ENCODE results near the gene TNFRSF14.
A peak's percentile ranks its signal among the peaks of the same experiment; 100 is the strongest.

The TNFRSF14 gene

DNA sequence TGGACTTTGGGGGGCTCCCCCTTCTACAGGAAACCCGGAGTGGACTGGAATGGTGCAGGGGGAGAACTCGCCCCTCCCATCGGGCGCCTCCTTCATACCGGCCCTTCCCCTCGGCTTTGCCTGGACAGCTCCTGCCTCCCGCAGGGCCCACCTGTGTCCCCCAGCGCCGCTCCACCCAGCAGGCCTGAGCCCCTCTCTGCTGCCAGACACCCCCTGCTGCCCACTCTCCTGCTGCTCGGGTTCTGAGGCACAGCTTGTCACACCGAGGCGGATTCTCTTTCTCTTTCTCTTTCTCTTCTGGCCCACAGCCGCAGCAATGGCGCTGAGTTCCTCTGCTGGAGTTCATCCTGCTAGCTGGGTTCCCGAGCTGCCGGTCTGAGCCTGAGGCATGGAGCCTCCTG, at the start of gene TNFRSF14:
TNFRSF14 (plus strand) TSS at position 95 of the 401 bp plus-strand sequence; CDS start at position 389, 294 bp downstream.
- Histone ChIP-seq H3K4me1 (ENCODE audit: control insufficient read depth in 1 of 2, insufficient read depth in 2 of 2, low read length in 2 of 2) (peaks cover 0 to 31% of the 10 kb centered on the region in 2 donors), H3K27me3 (ENCODE audit: low read depth, low read length) (no peaks in the 10 kb centered on the region), H3K36me3 (ENCODE audit: control insufficient read depth in 1 of 2, insufficient read depth in 2 of 2, low read length in 2 of 2) (peaks cover 4 to 25% of the 10 kb centered on the region in 2 donors), H3K27ac (ENCODE audit: low read length) (peak within 1 kb of the TSS; percentile 97), H3K9me3 (ENCODE audit: control insufficient read depth in 1 of 2, low read length in 2 of 2) (no peaks in the 10 kb centered on the region), H3K4me3 (ENCODE audit: low read depth in 1 of 2, low read length in 2 of 2) (peak within 1 kb of the TSS; percentile 86)

DNA sequence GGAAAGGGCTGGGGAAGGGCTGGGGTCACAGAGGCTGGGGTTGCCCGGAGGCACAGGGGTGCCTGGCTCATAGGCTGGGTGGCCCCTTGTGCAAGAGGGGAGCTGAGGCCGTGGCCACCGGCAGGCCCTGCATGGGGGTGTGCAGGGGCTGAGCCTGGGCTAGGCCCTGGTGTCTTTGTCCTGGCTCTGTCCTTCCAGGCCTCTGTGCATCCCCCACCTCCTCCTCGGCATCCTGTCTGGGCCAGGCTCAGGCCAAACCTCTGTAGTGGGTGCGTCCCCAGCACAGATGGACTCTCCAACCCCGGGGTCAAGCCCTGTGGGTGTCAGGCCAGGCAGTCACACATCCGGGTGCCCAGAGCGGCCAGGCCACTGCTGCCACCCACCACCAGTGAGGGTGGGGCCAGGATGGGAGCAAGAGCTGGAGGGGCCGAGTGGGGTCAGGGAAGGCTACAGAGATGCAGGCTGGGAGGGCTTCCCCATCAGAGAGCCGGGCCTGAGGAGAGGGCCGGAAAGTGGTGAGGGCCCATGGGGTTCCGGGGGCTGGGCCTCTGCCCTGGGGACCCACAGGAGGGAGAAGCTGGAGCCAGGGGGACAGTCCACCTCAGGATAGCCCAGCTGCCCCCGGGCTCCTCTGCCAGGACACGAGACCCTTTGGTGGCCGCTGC, 49.1 kb upstream of the TNFRSF14 start:
- Histone ChIP-seq H3K36me3 (ENCODE audit: control insufficient read depth in 1 of 2, insufficient read depth in 2 of 2, low read length in 2 of 2) (peaks cover 25 to 44% of the 10 kb centered on the region in 2 donors), H3K27me3 (ENCODE audit: low read depth, low read length) (peaks cover 2% of the 10 kb centered on the region), H3K27ac (ENCODE audit: low read length) (no peak overlapping the region), H3K4me1 (ENCODE audit: control insufficient read depth in 1 of 2, insufficient read depth in 2 of 2, low read length in 2 of 2) (peaks cover 0 to 11% of the 10 kb centered on the region in 2 donors), H3K9me3 (ENCODE audit: control insufficient read depth in 1 of 2, low read length in 2 of 2) (no peaks in the 10 kb centered on the region), H3K4me3 (ENCODE audit: low read depth in 1 of 2, low read length in 2 of 2) (no peak overlapping the region)

DNA sequence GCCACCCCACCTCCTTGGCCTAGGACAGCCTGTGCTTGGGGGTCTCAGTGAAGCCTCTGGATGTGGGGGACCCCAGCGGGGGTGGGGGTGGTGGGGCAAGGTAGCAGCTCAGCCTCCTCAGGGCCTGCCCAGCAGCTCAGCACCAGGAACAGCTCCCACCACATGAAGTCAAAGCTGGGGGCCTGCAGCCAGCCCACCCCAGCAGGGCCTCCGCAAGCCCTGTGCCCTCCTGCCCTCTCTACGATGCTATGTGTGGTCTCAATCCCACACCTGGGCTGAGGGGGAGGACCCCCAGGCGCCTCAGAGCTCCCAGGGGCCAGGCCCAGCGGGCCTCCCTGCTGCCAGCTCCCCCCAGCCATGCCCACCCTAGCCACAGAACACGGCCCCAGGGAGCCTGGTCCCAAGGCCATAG, 48.4 kb upstream of the TNFRSF14 start:
- Histone ChIP-seq H3K27ac (ENCODE audit: low read length) (no peak overlapping the region), H3K36me3 (ENCODE audit: control insufficient read depth in 1 of 2, insufficient read depth in 2 of 2, low read length in 2 of 2) (peaks cover 26 to 51% of the 10 kb centered on the region in 2 donors), H3K4me3 (ENCODE audit: low read depth in 1 of 2, low read length in 2 of 2) (no peak overlapping the region), H3K9me3 (ENCODE audit: control insufficient read depth in 1 of 2, low read length in 2 of 2) (no peaks in the 10 kb centered on the region), H3K4me1 (ENCODE audit: control insufficient read depth in 1 of 2, insufficient read depth in 2 of 2, low read length in 2 of 2) (peaks cover 0 to 11% of the 10 kb centered on the region in 2 donors), H3K27me3 (ENCODE audit: low read depth, low read length) (peaks cover 2% of the 10 kb centered on the region)

DNA sequence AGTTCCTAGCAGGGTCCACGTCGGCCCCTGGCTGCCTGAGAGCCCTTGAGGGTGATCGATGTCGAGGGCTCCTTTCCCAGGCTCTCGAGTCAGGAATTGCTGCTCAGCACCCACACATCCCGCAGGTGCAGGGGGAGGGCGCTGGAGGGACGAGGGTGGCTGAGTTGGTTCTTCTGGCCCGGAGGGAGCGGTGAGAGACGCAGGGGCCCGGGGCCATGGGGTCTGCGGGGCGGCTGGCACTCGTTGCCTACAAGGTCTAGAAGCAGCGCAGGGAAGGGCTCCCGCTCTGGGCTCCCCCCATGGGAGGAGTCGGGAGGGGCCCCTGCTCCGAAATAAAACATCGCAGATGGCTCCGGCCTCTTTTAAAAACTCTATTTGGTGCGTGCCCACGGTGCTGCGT, 48.0 kb upstream of the TNFRSF14 start:
- no peak overlapping the region for H3K27ac ChIP-seq (ENCODE audit: low read length)
- peaks cover 29 to 55% of the 10 kb centered on the region in 2 donors for H3K36me3 ChIP-seq (ENCODE audit: control insufficient read depth in 1 of 2, insufficient read depth in 2 of 2, low read length in 2 of 2)
- peaks cover 0 to 11% of the 10 kb centered on the region in 2 donors for H3K4me1 ChIP-seq (ENCODE audit: control insufficient read depth in 1 of 2, insufficient read depth in 2 of 2, low read length in 2 of 2)
- H3K4me3 ChIP-seq (ENCODE audit: low read depth in 1 of 2, low read length in 2 of 2), result no peak overlapping the region
- H3K27me3 ChIP-seq (ENCODE audit: low read depth, low read length), result peaks cover 2% of the 10 kb centered on the region
- H3K9me3 ChIP-seq (ENCODE audit: control insufficient read depth in 1 of 2, low read length in 2 of 2), result no peaks in the 10 kb centered on the region

DNA sequence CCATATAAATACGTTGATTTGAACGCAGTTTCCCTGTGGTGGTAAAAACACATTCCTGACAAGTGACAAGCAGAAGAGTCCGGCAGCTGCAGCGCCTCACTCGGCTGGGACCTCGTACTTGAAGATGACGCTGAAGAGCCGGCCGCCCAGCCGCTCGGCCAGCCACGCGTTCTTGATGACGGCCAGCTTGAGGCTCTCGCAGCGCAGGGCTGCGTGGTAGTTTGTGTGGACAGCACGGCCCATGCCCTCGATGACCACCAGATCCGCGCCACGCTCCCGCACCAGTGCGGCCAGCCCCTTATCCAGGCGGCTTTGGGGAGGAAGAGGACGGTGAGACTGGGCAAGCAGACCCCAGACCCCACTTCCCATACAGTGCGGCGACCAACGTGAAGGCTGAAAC, 47.4 kb upstream of the TNFRSF14 start:
- Histone ChIP-seq H3K9me3 (ENCODE audit: control insufficient read depth in 1 of 2, low read length in 2 of 2) (no peaks in the 10 kb centered on the region), H3K27ac (ENCODE audit: low read length) (no peak overlapping the region), H3K27me3 (ENCODE audit: low read depth, low read length) (peaks cover 2% of the 10 kb centered on the region), H3K4me1 (ENCODE audit: control insufficient read depth in 1 of 2, insufficient read depth in 2 of 2, low read length in 2 of 2) (peaks cover 0 to 11% of the 10 kb centered on the region in 2 donors), H3K36me3 (ENCODE audit: control insufficient read depth in 1 of 2, insufficient read depth in 2 of 2, low read length in 2 of 2) (peaks cover 31 to 61% of the 10 kb centered on the region in 2 donors), H3K4me3 (ENCODE audit: low read depth in 1 of 2, low read length in 2 of 2) (no peak overlapping the region)

DNA sequence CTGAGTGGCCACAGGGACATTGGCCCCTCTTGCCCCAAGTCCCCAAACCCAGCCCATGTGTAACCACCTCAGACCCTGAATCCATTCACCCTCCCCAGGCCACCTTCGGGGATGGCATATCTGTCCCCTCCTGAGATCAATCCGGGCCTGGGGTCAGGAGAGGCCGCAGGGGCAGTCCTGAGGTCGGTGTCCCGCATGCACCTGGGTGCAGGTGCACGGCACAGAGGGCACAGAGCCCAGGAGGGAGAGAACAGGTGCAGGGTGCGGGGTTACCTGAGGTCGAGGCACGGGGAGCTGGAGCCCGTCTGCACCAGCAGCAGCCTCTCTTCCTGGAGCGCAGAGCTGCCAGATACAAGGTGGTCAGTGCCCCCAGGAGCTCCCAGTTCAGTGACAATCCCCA, 46.6 kb upstream of the TNFRSF14 start:
- peaks cover 35 to 67% of the 10 kb centered on the region in 2 donors for H3K36me3 ChIP-seq (ENCODE audit: control insufficient read depth in 1 of 2, insufficient read depth in 2 of 2, low read length in 2 of 2)
- no peak overlapping the region for H3K4me3 ChIP-seq (ENCODE audit: low read depth in 1 of 2, low read length in 2 of 2)
- peaks cover 2% of the 10 kb centered on the region for H3K27me3 ChIP-seq (ENCODE audit: low read depth, low read length)
- H3K27ac ChIP-seq (ENCODE audit: low read length), result no peak overlapping the region
- H3K4me1 ChIP-seq (ENCODE audit: control insufficient read depth in 1 of 2, insufficient read depth in 2 of 2, low read length in 2 of 2), result peaks cover 0 to 4% of the 10 kb centered on the region in 2 donors
- H3K9me3 ChIP-seq (ENCODE audit: control insufficient read depth in 1 of 2, low read length in 2 of 2), result no peaks in the 10 kb centered on the region

DNA sequence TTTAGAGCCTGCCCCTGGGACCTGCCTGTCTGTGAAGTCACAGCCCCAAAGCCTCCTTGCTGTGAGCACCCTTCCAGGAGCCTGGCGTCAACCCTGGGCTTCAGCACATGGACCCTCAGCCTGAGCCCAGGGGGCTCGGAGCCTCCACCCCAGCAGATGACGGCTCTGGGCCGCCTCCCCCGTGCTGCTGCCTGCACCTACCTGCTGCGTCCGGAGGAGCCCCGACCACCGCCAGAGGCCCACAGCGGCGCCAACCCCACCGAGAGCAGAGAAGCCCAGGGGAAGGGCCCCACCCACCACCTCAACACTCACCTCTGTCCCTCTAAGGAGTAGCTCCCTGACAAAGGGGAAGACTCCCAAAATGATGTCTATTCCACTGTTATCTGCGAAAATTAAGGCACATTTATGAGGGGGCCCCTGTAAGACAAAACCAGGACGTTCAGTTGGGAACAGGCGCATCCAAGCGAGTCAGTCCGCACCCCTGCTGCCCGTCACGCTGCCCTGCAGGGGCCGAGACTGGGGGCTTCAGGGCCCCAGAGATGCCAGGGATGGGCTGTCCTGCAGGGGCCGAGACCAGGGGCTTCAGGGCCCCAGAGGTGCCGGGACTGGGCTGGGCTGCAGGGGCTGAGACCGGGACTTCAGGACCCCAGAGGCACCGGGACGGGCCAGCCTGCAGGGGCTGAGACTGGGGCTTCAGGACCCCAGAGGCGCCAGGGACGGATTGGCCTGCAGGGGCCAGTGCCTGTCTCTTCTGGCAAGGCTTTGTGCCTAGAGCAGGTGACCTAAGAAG, 45.6 kb upstream of the TNFRSF14 start:
- Histone ChIP-seq H3K27ac (ENCODE audit: low read length) (no peak overlapping the region), H3K9me3 (ENCODE audit: control insufficient read depth in 1 of 2, low read length in 2 of 2) (no peaks in the 10 kb centered on the region), H3K36me3 (ENCODE audit: control insufficient read depth in 1 of 2, insufficient read depth in 2 of 2, low read length in 2 of 2) (peaks cover 41 to 77% of the 10 kb centered on the region in 2 donors), H3K4me1 (ENCODE audit: control insufficient read depth in 1 of 2, insufficient read depth in 2 of 2, low read length in 2 of 2) (no peaks in the 10 kb centered on the region), H3K27me3 (ENCODE audit: low read depth, low read length) (no peaks in the 10 kb centered on the region), H3K4me3 (ENCODE audit: low read depth in 1 of 2, low read length in 2 of 2) (no peak overlapping the region)

DNA sequence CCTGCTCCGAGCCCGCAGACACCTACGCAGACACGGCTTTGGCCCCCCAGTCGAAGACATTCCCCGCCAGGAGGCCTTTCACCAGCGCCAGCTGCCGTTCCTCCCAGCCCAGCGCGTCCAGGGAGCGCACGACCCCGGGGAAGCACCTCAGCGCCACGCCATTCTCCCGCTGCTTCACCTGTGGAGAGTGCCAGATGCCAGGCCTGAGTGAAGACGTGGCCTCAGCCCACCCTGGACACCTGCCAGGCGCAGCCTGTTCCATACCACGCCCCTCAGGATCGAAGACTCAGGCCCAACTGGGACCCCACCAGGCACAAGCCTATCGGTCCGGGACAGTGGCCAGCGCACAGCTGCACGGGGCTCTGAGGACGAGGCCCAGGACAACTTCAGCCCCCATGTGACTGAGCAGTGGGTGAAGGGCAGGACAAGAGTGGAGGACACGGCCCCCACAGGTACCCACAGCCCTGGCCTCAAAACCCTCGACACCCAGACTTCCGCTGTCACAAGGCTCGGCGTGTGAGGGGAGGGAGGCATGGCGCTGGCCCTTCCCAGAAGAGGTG, 43.2 kb upstream of the TNFRSF14 start:
- H3K27ac ChIP-seq (ENCODE audit: low read length), result no peak overlapping the region
- peaks cover 57 to 95% of the 10 kb centered on the region in 2 donors for H3K36me3 ChIP-seq (ENCODE audit: control insufficient read depth in 1 of 2, insufficient read depth in 2 of 2, low read length in 2 of 2)
- no peaks in the 10 kb centered on the region for H3K27me3 ChIP-seq (ENCODE audit: low read depth, low read length)
- no peaks in the 10 kb centered on the region for H3K4me1 ChIP-seq (ENCODE audit: control insufficient read depth in 1 of 2, insufficient read depth in 2 of 2, low read length in 2 of 2)
- no peak overlapping the region for H3K4me3 ChIP-seq (ENCODE audit: low read depth in 1 of 2, low read length in 2 of 2)
- no peaks in the 10 kb centered on the region for H3K9me3 ChIP-seq (ENCODE audit: control insufficient read depth in 1 of 2, low read length in 2 of 2)

DNA sequence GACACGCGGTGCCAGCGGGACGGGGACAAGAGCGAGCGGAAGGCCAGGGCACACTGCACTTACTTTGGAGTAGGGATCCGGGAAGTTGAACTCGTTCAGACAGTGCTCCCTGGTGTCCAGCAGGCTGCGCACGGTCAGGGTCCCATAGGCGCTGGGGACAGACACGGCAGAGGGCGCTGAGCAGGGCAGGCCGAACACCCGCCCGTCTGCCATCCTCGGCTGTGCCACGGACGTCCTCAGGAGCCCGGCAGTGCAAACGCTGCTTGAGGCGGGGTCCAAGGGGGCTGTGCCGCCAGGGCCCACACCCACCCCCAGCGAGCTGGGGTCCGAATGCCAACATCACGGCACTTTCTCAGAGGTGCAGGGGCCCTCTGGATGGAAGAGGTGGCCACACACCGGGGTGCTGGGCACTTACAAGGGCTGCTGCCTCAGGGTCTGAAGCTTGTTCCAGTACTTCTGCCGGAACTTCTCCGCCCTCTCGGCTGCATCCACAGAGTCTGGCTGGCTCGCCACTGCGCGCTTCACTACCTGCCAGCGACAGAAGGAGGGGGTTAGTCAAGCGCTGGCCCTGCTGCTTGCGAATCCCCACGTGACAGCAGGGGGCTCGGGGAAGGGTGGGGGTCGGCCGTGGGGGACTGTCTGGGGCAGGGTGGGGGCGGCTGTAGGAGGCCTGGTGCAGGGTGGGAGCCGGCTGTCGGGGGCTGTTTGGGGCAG, 42.1 kb upstream of the TNFRSF14 start:
- H3K4me1 ChIP-seq (ENCODE audit: control insufficient read depth in 1 of 2, insufficient read depth in 2 of 2, low read length in 2 of 2), result no peaks in the 10 kb centered on the region
- no peaks in the 10 kb centered on the region for H3K27me3 ChIP-seq (ENCODE audit: low read depth, low read length)
- peaks cover 66 to 98% of the 10 kb centered on the region in 2 donors for H3K36me3 ChIP-seq (ENCODE audit: control insufficient read depth in 1 of 2, insufficient read depth in 2 of 2, low read length in 2 of 2)
- H3K4me3 ChIP-seq (ENCODE audit: low read depth in 1 of 2, low read length in 2 of 2), result no peak overlapping the region
- no peak overlapping the region for H3K27ac ChIP-seq (ENCODE audit: low read length)
- no peaks in the 10 kb centered on the region for H3K9me3 ChIP-seq (ENCODE audit: control insufficient read depth in 1 of 2, low read length in 2 of 2)

DNA sequence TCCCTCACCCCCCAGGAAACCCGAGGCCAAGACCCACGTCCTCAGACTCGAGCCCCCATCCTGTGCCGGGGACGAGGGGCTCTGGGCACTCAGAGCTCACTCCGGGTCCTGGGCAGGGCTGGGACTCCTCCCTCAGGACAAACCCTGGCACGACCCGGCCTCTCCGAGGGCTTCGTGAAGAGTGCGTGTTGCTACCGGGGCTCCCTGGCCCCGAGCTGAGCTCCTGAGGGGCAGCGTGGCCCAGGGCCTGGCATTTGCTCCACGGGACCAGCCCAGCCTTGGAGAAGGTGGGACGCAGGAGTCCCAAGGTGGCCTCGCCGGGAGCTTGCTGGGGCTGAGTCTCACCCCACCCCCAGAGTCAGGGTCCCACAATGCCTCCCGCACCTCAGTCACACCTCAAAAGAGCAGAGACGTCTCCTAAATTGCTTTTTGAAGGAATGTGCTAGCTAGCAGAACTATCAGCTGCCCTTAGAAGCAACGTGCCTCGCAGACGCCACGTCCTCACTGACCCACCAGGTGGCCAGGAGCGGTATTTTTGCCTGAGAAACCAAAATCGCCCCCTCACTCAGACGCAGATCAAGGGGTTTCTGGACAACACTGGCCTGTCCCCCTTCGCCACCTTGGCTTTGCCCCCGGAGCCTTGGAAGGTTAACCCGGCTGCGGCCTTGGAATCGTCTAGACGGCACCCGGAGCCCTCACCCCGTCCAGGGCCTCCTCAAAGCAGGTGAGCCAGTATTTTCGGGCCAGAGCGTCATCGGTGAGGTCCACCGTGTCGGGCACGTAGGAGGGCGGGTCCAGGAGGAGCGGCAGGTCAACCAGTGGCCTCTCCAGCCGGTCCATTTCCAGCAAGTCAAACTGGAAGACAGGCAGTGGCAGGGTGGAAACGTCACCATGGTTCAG, 41.1 kb upstream of the TNFRSF14 start:
- peaks cover 56 to 98% of the 10 kb centered on the region in 2 donors for H3K36me3 ChIP-seq (ENCODE audit: control insufficient read depth in 1 of 2, insufficient read depth in 2 of 2, low read length in 2 of 2)
- H3K4me1 ChIP-seq (ENCODE audit: control insufficient read depth in 1 of 2, insufficient read depth in 2 of 2, low read length in 2 of 2), result no peaks in the 10 kb centered on the region
- no peak overlapping the region for H3K27ac ChIP-seq (ENCODE audit: low read length)
- no peaks in the 10 kb centered on the region for H3K27me3 ChIP-seq (ENCODE audit: low read depth, low read length)
- no peaks in the 10 kb centered on the region for H3K9me3 ChIP-seq (ENCODE audit: control insufficient read depth in 1 of 2, low read length in 2 of 2)
- H3K4me3 ChIP-seq (ENCODE audit: low read depth in 1 of 2, low read length in 2 of 2), result no peak overlapping the region

Data from muscle layer of duodenum (tissue), 2 donors.